Breast epithelium (tissue), 4 donors: ENCODE data around the gene SPTBN1. TPM values are rescaled to one million over a fixed set of nuclear protein-coding genes. Genes with fewer than 3 reads are reported as not detected.

Experiments used
- DNase-seq, 2 donors: peaks; one replicate each; pipeline ENCODE4 v3.0.0-alpha.2; 2019; ENCODE audit warnings: low spot score in 2 of 2
- H3K27ac ChIP-seq, 2 donors: fragments of 200-600 bp; sonication (generic) in 1 of 2; one replicate each; pipeline ENCODE4 v1.5.1; 2016 to 2019; ENCODE audit warnings: mild to moderate bottlenecking in 1 of 2
- H3K27me3 ChIP-seq, 2 donors: fragments of 200-600 bp; sonication (generic) in 1 of 2; one replicate each; pipeline versions ENCODE4 v1.5.1 to v1.6.0; 2017 to 2019; ENCODE audit warnings: control low read depth in 1 of 2, mild to moderate bottlenecking in 1 of 2
- H3K36me3 ChIP-seq: fragments of 200-600 bp; one replicate; pipeline ENCODE4 v1.5.1; 2019
- H3K4me1 ChIP-seq, 2 donors: fragments of 200-600 bp; sonication (generic); one replicate each; pipeline ENCODE4 v1.5.1; 2016 to 2019; ENCODE audit warnings: control low read depth in 1 of 2
- H3K4me3 ChIP-seq, 3 donors: fragments of 200-600 bp; sonication (generic); 1 replicate in 2 of 3; 2 replicates in 1 of 3; pipeline ENCODE4 v1.5.1; 2016 to 2019; ENCODE audit warnings: mild to moderate bottlenecking in 3 of 3, moderate library complexity in 2 of 3
- H3K9me3 ChIP-seq, 2 donors: fragments of 200-600 bp; sonication (generic) in 1 of 2; one replicate each; pipeline ENCODE4 v1.5.1; 2016 to 2019; ENCODE audit warnings: control low read depth in 1 of 2
- CTCF ChIP-seq, 3 donors: fragments of 450-650 bp; IDR thresholded peaks; one replicate each; pipeline ENCODE4 v1.5.1; 2016 to 2017; ENCODE audit warnings: antibody characterized with exemption in 3 of 3, mild to moderate bottlenecking in 3 of 3, moderate library complexity in 3 of 3
- POLR2A ChIP-seq: fragments of 450-650 bp; IDR thresholded peaks from one replicate; pipeline ENCODE4 v1.6.1; 2016; ENCODE audit warnings: antibody characterized with exemption, mild to moderate bottlenecking, moderate library complexity
- POLR2AphosphoS5 ChIP-seq, 3 donors: sonication (generic); formaldehyde crosslinking; IDR thresholded peaks; one replicate each; pipeline ENCODE4 v1.6.1; 2017; ENCODE audit warnings: antibody characterized with exemption in 3 of 3
- intact Hi-C: fragments of 100-400 bp; cut with DNase I; formaldehyde crosslinking; loops from one replicate; pipeline ENCODE4 v1.15.1; 2023; ENCODE audit warnings: low total_unique reads
- total RNA-seq, 3 donors: library from RNA; depleted of rRNA; stranded (reverse); fragments of >200 nt; gene quantifications; one replicate each; pipeline ENCODE4 v1.1.0, GENCODE V29; 2016

SPTBN1 gene
- total RNA-seq, 3 donors from 2014 or later: 223 to 1,216 (median 273) TPM

- Histone ChIP-seq H3K9me3 (no peaks in the 10 kb centered on the region), H3K27me3 (no peaks in the 10 kb centered on the region), H3K4me3 (no peak overlapping the region), H3K36me3 (no peaks in the 10 kb centered on the region), H3K27ac (no peak overlapping the region), H3K4me1 (no peaks in the 10 kb centered on the region)
- intact Hi-C loops: no loop called here
- no peak for DNase-seq
- no peak for TF ChIP-seq POLR2AphosphoS5 (IDR thresholded peaks at IDR 0.05)
- TF ChIP-seq POLR2A: no peak
- TF ChIP-seq CTCF (IDR thresholded peaks at IDR 0.05): no peak
These were observed 19.8 kb downstream of the SPTBN1 start for GRCh38 chr2:54475919-54476318.

GRCh38 chr2:54476852-54477251 lies 20.7 kb downstream of the SPTBN1 start:
- no peak overlapping the region for H3K27ac ChIP-seq
- DNase-seq: no peak
- intact Hi-C loops: no loop called here
- no peaks in the 10 kb centered on the region for H3K4me1 ChIP-seq
- H3K4me3 ChIP-seq: no peak overlapping the region
- no peaks in the 10 kb centered on the region for H3K36me3 ChIP-seq
- H3K27me3 ChIP-seq: no peaks in the 10 kb centered on the region
- no peaks in the 10 kb centered on the region for H3K9me3 ChIP-seq
- TF ChIP-seq POLR2AphosphoS5 (IDR thresholded peaks at IDR 0.05) (no peak), CTCF (IDR thresholded peaks at IDR 0.05) (no peak), POLR2A (no peak)

GRCh38 chr2:54477896-54478295 lies 21.8 kb downstream of the SPTBN1 start:
- H3K4me1 ChIP-seq: peaks cover 1 to 4% of the 10 kb centered on the region in 2 donors
- no peak for DNase-seq
- H3K36me3 ChIP-seq: no peaks in the 10 kb centered on the region
- TF ChIP-seq CTCF (IDR thresholded peaks at IDR 0.05) (no peak), POLR2AphosphoS5 (IDR thresholded peaks at IDR 0.05) (no peak), POLR2A (no peak)
- H3K27ac ChIP-seq: peak overlapping the region in 1 of 2 donors; percentile 64
- H3K9me3 ChIP-seq: no peaks in the 10 kb centered on the region
- no peaks in the 10 kb centered on the region for H3K27me3 ChIP-seq
- H3K4me3 ChIP-seq: no peak overlapping the region
- intact Hi-C loops: no loop called here

- no peak for TF ChIP-seq POLR2AphosphoS5 (IDR thresholded peaks at IDR 0.05)
- no peak for TF ChIP-seq POLR2A
- TF ChIP-seq CTCF (IDR thresholded peaks at IDR 0.05): no peak
- intact Hi-C loops: no loop called here
- no peaks in the 10 kb centered on the region for H3K9me3 ChIP-seq
- H3K4me3 ChIP-seq: no peak overlapping the region
- DNase-seq: no peak
- H3K4me1 ChIP-seq: peaks cover 10% of the 10 kb centered on the region in 2 donors
- peak overlapping the region in 1 of 2 donors; percentile 8 for H3K27ac ChIP-seq
- no peaks in the 10 kb centered on the region for H3K27me3 ChIP-seq
- no peaks in the 10 kb centered on the region for H3K36me3 ChIP-seq
These were observed 22.8 kb downstream of the SPTBN1 start for GRCh38 chr2:54478899-54479298.

- H3K9me3 ChIP-seq: no peaks in the 10 kb centered on the region
- H3K27me3 ChIP-seq: no peaks in the 10 kb centered on the region
- peaks cover 10% of the 10 kb centered on the region in 2 donors for H3K4me1 ChIP-seq
- intact Hi-C loops: no loop called here
- no peak overlapping the region for H3K4me3 ChIP-seq
- H3K36me3 ChIP-seq: no peaks in the 10 kb centered on the region
- TF ChIP-seq POLR2A (no peak), CTCF (IDR thresholded peaks at IDR 0.05) (no peak), POLR2AphosphoS5 (IDR thresholded peaks at IDR 0.05) (no peak)
- DNase-seq: no peak
- peak overlapping the region in 1 of 2 donors; percentile 8 for H3K27ac ChIP-seq
These were observed 23.3 kb downstream of the SPTBN1 start for GRCh38 chr2:54479424-54479823.
